K562 (cell line): ENCODE results near the gene MRFAP1.

Experiments used
- COPS2 ChIP-seq: fragments of 450-650 bp; conservative IDR thresholded peaks from 2 replicates; pipeline ENCODE4 v1.6.1; 2016; ENCODE audit warnings: mild to moderate bottlenecking, moderate library complexity
- CTCF ChIP-seq, 3 experiments: IDR thresholded peaks in 2 of 3; conservative IDR thresholded peaks in 1 of 3; 2 replicates each; pipeline ENCODE4 v1.5.1; 2011 to 2012; ENCODE audit warnings: low read length in 3 of 3, mild to moderate bottlenecking in 3 of 3, control low read depth in 2 of 3, improper control_type of control experiment in 1 of 3, inconsistent platforms in 1 of 3, low read depth in 1 of 3, mixed read lengths in 1 of 3, moderate library complexity in 1 of 3; ENCODE audit not compliant: insufficient read depth in 2 of 3
- HBP1 ChIP-seq: fragments of 450-650 bp; formaldehyde crosslinking; IDR thresholded peaks from 2 replicates; pipeline ENCODE4 v1.4.0; 2022; ENCODE audit warnings: missing genetic modification characterization
- NCOR1 ChIP-seq: fragments of 450-650 bp; IDR thresholded peaks from 2 replicates; pipeline ENCODE4 v1.6.1; 2016; ENCODE audit warnings: mild to moderate bottlenecking, moderate library complexity
- PYGO2 ChIP-seq: fragments of 450-650 bp; IDR thresholded peaks from 2 replicates; pipeline ENCODE4 v1.6.1; 2016; ENCODE audit warnings: mild to moderate bottlenecking, missing genetic modification characterization, moderate library complexity, missing compliant biosample characterization
- SMC3 ChIP-seq: conservative IDR thresholded peaks from 2 replicates; pipeline ENCODE4 v1.6.1; 2011; ENCODE audit warnings: low read depth, low read length, improper control_type of control experiment; ENCODE audit not compliant: insufficient read depth
- SP1 ChIP-seq: sonication (generic); formaldehyde crosslinking; IDR thresholded peaks from 2 replicates; pipeline ENCODE4 v1.8.1; 2022; ENCODE audit warnings: mild to moderate bottlenecking, missing genetic modification reagents
- TRIM24 ChIP-seq, 2 experiments: fragments of 450-650 bp; IDR thresholded peaks; 2 replicates each; pipeline ENCODE4 v1.6.1; 2016
- ZNF224 ChIP-seq: sonication (generic); formaldehyde crosslinking; IDR thresholded peaks from 2 replicates; pipeline ENCODE4 v1.8.0; 2022; ENCODE audit warnings: mild to moderate bottlenecking, missing genetic modification reagents
- ZNF23 ChIP-seq: fragments of 250-450 bp; sonication (Bioruptor Pico); IDR thresholded peaks from 2 replicates; pipeline ENCODE4 v1.4.0; 2020; ENCODE audit warnings: mild to moderate bottlenecking
- ZNF696 ChIP-seq: fragments of 250-450 bp; sonication (Bioruptor Pico); conservative IDR thresholded peaks from 2 replicates; pipeline ENCODE4 v1.4.0; 2020; ENCODE audit warnings: mild to moderate bottlenecking, moderate library complexity

- TF ChIP-seq ZNF224 (CRISPR knock-in tag), result no peak
- no peak for TF ChIP-seq NCOR1
- no peak for TF ChIP-seq SP1 (CRISPR knock-in tag)
- no peak for TF ChIP-seq SMC3
- no peak for TF ChIP-seq CTCF (IDR thresholded peaks at IDR 0.05 in 2 of 3, conservative IDR thresholded peaks at IDR 0.05 in 1 of 3; ENCODE audit: insufficient read depth in 2 of 3, low read depth in 1 of 3, low read length in 3 of 3)
- TF ChIP-seq COPS2, result no peak
- no peak for TF ChIP-seq PYGO2 (tag)
- no peak for TF ChIP-seq TRIM24 (IDR thresholded peaks at IDR 0.05)
- no peak for TF ChIP-seq ZNF696 (CRISPR knock-in tag)
- TF ChIP-seq ZNF23 (CRISPR knock-in tag), result no peak
- TF ChIP-seq HBP1, result no peak
Measured at GRCh38 chr4:6659897-6660296, 19.4 kb downstream of the MRFAP1 start.
